T47D (cell line): ENCODE data around the gene UNC93B1.
"Not testable (repeated sequence)": the region's sequence is repeated elsewhere in the genome, so short reads cannot be mapped to it uniquely, and the experiment has no call there.

Experiments
- DNase-seq, 2 experiments: peaks; one replicate each; pipeline versions ENCODE4 v3.0.0 to v3.0.0-alpha.2; 2011 to 2012; ENCODE audit warnings: low read depth in 1 of 2, low spot score in 1 of 2
- in situ Hi-C: cut with HindIII; loops from 2 replicates; pipeline ENCODE4 v1.10.0; 2016; ENCODE audit warnings: low sequenced_read_pairs, low pct_unique_long_range_greater_than_20kb

UNC93B1 gene

DNA sequence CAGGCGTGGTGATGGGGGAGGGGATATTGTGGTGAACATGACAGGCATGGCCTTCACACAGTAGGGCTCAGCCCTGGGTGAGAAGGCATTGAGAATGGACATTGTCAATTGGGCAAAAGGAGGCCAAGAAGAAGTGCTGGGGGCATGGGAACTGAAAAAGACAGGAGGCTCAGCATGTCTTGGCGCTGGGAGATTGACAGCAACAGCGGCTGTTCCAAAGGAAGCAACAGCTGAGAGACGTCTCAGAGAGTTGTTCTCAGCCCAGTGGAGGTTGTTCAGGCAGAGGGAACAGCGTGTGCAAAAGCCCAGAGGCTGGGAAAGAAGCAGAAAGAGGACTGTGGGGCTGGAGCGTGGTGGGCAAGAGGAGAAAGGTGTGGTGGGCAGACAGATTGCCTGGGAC, 47.7 kb downstream of the UNC93B1 start:
- DNase-seq, in situ Hi-C loops: not testable (repeated sequence)

DNA sequence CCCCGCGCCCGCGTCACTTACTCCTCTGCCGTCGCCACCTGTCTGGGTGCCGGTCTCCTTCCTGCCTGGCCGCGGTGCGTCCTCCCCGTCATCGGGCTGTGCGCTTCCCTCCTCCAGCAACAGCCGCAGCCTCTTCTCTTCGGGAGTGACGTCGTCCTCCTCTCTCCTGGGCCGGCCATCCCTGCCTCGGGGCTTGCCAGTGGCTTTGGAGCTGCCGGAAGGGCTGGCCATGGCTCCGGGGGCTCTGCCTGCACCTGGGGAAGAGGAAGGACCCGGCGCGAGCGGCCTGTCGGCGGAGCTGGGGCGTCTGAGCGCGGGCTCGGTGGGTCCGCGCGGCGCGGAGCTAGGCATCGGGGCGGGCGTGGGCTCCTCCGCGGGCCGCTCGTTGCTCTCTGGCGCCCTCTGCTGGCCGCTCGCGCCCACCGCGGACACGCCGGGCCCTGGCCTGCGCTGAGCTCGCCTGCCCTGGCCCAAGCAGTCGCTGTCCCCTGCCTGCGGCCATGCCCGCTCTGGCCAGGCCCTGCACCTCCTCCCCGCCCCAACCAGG, 48.4 kb downstream of the UNC93B1 start:
- peak; percentile 75 to 78 for DNase-seq
- in situ Hi-C loops, result not testable (repeated sequence)

DNA sequence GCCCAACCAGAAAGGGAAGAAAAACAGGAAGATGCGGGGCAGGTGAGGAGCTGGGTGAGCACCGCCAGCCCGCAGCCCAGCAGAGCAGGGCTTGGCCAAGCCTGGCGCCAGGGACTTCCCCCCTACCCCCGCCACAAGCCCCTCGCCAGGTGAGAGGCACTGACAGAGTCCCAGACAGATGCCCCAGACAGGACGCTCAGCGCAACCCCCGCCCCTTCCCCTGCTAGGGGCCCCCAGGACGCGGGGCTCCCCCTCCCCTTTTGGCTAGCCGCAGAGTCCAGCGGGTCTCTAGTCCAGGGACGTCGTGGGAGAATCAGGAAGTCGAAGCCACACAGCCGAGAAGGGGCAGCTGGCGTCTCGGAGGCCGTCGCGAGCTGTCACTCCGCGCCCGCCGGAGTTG, 48.9 kb downstream of the UNC93B1 start:
- DNase-seq, in situ Hi-C loops: not testable (repeated sequence)

DNA sequence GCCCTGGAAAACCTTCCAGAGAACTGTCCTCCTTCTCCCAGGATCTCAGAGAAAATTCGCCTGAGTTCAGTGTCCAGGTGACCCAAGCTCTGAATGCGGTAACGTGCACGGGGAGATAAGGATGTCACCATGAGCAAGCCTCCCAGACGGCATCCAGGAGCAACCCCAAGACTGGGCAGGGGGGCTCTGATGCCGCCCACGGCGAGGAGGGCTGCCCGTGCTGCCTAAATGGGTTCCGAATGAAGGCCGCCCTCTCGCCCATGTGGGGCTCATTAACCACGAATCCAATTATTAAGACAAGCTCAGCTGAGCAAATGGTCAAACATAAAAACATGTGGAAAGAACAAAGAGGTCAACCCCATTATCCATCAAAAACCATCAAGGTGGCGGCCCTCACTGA, 49.6 kb downstream of the UNC93B1 start:
- in situ Hi-C loops, result not testable (repeated sequence)

DNA sequence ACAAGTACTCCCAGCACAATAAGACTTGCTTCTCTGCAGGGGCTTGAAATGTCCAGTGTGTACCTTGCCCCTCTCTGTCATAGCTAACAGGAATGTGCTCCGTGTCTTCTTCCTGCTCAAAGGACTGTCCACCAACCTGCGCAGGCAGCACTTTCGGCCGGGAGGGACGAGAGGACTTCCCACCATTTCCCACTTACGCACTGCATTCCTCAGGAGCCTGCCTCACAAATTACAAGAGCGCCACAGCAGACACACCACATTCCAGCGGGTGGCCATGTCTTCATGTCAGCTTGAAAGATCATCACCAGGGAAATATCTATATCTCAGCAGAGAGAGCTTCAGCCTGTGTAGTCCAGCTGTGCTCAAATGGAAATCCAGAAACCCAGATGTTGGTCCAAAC, 53.2 kb downstream of the UNC93B1 start:
- in situ Hi-C loops, DNase-seq: not testable (repeated sequence)

More for the DNA sequence above, 49.6 kb downstream of the UNC93B1 start:
- DNase-seq, result not testable (repeated sequence)

DNA sequence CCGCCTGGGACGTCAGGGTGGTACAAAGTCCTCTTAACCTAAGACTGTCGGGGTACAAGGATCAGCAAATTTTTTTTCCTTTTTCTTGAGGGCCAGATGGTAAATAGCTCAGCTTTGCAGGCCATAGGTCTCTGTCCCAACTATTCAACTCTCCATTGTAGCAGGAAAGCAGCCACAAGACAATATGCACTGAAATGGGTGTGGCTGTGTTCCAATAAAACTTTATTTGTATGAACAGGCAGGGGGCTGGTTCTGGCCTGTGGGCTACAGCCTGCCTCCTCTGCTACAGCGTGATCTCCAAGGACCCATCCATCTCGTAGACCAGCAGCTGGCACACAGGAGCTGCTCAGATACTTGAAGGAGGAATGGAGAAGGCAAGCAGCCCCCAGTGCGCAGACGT, 56.1 kb downstream of the UNC93B1 start:
- DNase-seq, result not testable (repeated sequence)

DNA sequence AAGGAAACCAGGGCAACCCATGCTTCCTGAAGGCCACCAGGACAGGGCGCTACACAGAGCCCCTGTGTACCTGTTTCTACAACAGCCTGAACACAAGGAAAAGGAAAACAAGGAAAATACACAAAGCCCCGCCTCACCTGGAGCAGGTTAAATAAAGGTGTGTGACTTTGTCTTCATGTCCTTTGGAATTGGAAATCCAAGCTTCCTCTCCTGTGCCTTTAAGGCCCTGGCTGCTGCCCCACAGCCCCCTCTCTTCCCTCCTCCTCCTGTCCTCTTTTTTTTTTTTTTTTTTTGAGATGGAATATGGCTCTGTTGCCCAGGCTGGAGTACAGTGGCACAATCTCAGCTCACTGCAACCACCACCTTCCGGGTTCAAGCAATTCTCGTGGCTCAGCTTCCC, 57.5 kb downstream of the UNC93B1 start:
- in situ Hi-C loops, DNase-seq: not testable (repeated sequence)

More for the DNA sequence above, 56.1 kb downstream of the UNC93B1 start:
- in situ Hi-C loops, result not testable (repeated sequence)

DNA sequence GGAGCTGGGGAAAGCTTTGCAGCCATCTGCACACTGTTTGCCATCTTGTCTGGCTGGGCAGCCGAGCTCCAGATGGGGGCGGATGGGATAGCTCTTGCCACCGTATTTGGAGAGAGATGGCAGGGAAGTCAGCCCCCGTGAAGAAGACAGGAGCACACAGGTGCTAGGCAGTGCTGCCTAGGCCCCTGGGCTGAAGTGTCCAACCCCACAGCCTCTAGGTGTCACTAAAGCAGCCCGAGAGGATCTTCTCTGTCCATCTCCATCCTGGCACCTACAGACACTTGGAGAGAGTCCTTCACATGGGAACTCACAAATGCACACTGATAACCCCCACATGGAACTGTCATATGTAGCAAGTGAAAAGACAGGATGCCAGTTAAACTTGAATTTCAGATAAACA, 60.5 kb downstream of the UNC93B1 start:
- DNase-seq, in situ Hi-C loops: not testable (repeated sequence)
